Activated T-cell treated with anti-CD3 and anti-CD28 coated beads, Interleukin-2, amount 50 U/mL, for 4 hours (primary cell): ENCODE data around the gene MAN1C1. TPM values are rescaled to one million over a fixed set of nuclear protein-coding genes. Genes with fewer than 3 reads are reported as not detected.

Experiments
- ATAC-seq, 2 donors: fragments of 200-7000 bp; cut with Tn5 transposase; one replicate each; pipeline ENCODE4 v1.10.0; 2021
- DNase-seq: peaks from one replicate; pipeline ENCODE4 v3.0.0-alpha.2; 2020
- H3K27me3 Mint-ChIP-seq: one replicate; pipeline ENCODE4 v1.8.0; 2021; ENCODE audit warnings: low read depth, mixed read lengths
- H3K36me3 Mint-ChIP-seq: one replicate; pipeline ENCODE4 v1.8.0; 2022; ENCODE audit warnings: mixed read lengths; ENCODE audit not compliant: insufficient read depth
- H3K4me1 Mint-ChIP-seq: one replicate; pipeline ENCODE4 v1.8.0; 2021; ENCODE audit warnings: low read depth, mixed read lengths
- H3K4me3 Mint-ChIP-seq: one replicate; pipeline ENCODE4 v1.8.0; 2021; ENCODE audit warnings: mild to moderate bottlenecking, moderate library complexity, mixed read lengths
- H3K9me3 Mint-ChIP-seq: one replicate; pipeline ENCODE4 v1.8.0; 2021; ENCODE audit warnings: mixed read lengths
- total RNA-seq, 3 donors: library from RNA; stranded (reverse); gene quantifications; one replicate each; pipeline ENCODE4 v1.2.1, GENCODE V29; 2021

The MAN1C1 gene
- total RNA-seq, 3 donors from 2014 or later: 2.7 to 5.7 (median 3.1) TPM

DNA sequence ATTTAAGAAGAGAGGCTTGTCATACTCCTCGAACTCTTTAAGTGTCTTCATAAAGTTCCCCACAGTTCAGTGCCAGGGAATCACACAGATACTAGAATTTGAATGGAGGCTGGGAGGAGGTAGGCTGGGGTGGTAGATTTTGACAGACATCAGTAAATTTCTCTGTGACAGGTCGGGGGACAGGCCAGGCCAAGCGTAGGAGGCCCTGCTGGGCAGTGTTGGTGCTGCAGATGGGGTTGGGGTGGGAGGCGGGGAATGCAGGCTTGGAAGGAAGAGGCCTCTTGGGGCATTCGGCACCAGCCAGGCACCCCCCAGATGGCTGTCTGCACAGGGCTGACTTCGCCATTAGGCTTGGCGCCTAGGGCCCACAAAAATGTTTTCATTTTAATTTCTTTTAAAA, 84.0 kb downstream of the MAN1C1 start:
- Mint-ChIP-seq H3K4me3 (no peak overlapping the region), H3K36me3 (no peaks in the 10 kb centered on the region), H3K27me3 (no peaks in the 10 kb centered on the region), H3K9me3 (no peaks in the 10 kb centered on the region), H3K4me1 (peaks cover 50% of the 10 kb centered on the region)
- DNase-seq (no peak), ATAC-seq (no peak)

DNA sequence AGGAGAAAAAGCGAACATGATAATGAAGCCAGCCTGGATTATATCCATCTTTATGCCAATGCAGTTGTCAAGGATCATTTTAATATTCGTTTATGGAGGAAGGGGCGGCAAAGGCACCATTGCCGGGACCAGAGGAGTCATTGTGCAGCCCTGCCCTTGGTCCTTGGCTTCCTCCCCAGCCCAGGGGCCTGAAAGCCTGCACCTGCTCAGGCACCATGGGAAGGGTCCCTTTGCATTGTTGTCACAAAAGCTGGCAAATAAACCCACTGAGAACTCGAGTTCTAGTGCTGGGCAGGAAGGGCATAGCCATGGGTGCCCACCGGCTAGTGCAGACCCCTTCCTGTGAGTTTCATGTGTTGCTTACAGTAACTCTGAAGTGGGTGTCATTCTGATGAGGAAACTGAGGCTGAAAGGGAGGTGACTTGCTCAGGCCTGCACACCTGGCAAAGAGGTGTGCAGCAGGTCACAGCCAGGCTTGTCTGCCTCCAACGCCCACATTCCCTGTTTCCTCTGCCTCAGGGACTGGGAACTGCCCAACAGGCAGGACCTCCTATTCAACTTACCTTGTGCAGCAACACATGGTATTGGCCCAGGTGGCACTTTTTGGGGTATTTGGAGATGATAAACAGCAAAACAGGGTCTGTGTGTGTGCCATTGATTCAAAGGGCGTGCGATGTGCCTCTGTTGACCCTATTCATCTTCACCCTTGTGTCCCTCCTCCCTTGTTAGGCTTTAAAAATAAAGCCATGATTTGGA, 84.6 kb downstream of the MAN1C1 start:
- no peaks in the 10 kb centered on the region for H3K27me3 Mint-ChIP-seq
- no peaks in the 10 kb centered on the region for H3K36me3 Mint-ChIP-seq
- DNase-seq (no peak), ATAC-seq (no peak)
- no peaks in the 10 kb centered on the region for H3K9me3 Mint-ChIP-seq
- no peak overlapping the region for H3K4me3 Mint-ChIP-seq
- H3K4me1 Mint-ChIP-seq: peaks cover 45% of the 10 kb centered on the region

DNA sequence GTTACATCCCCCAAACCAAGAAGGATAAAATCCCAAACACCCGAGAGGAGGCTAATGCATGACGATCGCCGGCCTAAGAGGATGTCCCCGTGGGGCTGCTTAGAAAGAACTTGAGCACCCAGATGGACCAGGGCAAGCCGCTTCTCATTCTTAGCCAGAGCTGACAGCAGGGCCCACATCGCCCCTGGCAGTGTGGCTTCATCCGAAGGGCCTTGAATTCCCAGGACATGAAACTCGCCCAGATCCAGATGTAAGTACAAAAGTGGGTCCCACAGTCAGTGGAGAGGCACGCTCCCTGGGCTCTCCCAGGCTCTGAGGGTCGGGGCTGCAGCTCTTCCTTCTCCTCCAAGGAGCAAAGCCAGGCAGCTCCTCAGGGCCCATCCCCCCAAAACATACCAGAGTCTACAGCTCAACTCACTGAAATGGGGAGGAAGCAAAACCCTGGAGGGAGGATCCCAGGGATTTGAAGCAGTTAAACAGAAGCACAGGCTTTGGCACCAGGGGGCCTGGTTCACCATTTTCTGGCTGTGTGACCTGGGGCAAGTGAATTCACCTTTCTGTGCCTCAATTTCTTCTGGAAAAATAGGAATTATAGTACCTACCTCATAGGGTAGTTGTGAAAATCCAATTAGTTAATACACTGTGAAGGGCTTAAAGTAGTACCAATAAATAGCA, 85.6 kb downstream of the MAN1C1 start:
- Mint-ChIP-seq H3K4me3 (no peak overlapping the region), H3K27me3 (no peaks in the 10 kb centered on the region), H3K4me1 (peaks cover 42% of the 10 kb centered on the region), H3K36me3 (no peaks in the 10 kb centered on the region), H3K9me3 (no peaks in the 10 kb centered on the region)
- DNase-seq (no peak), ATAC-seq (no peak)

DNA sequence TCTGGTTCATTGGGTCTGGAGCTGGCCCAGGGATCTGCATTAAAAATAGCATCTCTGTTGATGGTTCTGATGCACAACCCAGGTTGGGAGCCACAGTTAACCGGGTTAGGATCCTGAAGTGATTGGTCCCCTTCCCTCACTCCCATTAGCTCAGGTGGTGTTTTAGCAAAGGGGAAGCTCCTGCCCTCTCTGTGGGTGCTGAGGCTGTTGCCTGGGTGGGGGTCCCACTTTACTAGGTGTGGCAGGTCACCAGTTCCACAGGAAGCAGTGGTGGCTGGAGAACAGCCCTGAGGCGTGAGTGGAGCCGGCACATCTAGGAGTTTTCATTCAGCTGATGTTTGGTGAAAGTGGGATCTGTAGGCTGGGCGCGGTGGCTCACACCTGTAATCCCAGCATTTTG, 86.5 kb downstream of the MAN1C1 start:
- no peak for ATAC-seq
- H3K4me3 Mint-ChIP-seq: no peak overlapping the region
- peaks cover 41% of the 10 kb centered on the region for H3K4me1 Mint-ChIP-seq
- no peaks in the 10 kb centered on the region for H3K27me3 Mint-ChIP-seq
- no peaks in the 10 kb centered on the region for H3K9me3 Mint-ChIP-seq
- DNase-seq: no peak
- H3K36me3 Mint-ChIP-seq: no peaks in the 10 kb centered on the region

DNA sequence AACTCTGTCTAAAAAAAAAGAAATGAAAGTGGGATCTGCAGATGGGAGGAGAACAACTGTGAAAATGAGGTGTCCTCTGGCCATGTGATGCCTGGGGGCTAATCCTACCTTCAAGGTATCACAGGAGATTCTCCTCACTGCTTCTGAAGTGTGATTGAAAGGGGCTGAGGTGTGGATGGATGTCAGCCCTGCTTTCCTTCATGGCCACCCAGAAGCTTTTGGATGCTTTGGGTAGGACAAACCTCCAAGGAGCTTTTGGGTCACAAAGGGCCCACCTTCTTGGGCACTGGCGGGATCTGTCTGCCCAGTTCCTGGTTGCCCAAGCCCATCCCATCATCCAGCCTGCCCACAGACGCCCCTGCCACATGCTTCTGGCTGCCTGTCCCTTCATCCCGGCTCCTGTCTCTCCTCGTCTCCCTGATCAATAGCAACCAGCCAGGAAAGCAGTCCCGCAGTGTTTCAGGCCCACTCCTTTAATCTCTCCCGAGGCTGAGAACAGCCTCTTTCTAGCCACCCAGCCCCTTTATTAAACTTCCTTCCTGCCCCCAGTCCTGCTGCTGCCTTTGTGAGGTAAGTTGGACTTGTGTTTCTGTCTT, 87.2 kb downstream of the MAN1C1 start:
- DNase-seq: no peak
- no peaks in the 10 kb centered on the region for H3K9me3 Mint-ChIP-seq
- H3K4me1 Mint-ChIP-seq: peaks cover 39% of the 10 kb centered on the region
- no peaks in the 10 kb centered on the region for H3K36me3 Mint-ChIP-seq
- H3K27me3 Mint-ChIP-seq: no peaks in the 10 kb centered on the region
- ATAC-seq: no peak
- H3K4me3 Mint-ChIP-seq: no peak overlapping the region

DNA sequence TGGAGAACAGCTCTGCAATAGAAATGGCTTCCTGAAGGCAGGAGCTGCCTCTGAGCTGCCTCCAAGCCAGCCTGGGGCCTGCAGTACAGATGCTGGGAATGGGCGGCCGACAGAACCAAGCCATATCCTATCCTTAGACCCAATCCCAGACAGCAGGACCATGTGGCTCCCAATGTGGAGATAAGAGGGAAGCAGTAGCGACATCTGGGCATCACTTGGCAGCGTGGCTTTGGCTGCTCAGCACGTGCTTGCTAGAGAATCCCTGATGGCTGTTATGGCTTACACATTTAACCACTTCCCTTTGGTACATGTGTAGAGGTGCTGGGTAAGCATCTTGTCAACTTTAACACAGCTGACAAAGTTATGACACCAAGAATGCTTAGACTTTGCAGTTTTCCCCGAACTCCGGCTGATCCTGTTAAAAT, 87.7 kb downstream of the MAN1C1 start:
- H3K27me3 Mint-ChIP-seq: no peaks in the 10 kb centered on the region
- H3K36me3 Mint-ChIP-seq: no peaks in the 10 kb centered on the region
- H3K4me1 Mint-ChIP-seq: peaks cover 43% of the 10 kb centered on the region
- no peaks in the 10 kb centered on the region for H3K9me3 Mint-ChIP-seq
- H3K4me3 Mint-ChIP-seq: no peak overlapping the region
- ATAC-seq: peak; percentile 67 to 81
- DNase-seq: no peak

DNA sequence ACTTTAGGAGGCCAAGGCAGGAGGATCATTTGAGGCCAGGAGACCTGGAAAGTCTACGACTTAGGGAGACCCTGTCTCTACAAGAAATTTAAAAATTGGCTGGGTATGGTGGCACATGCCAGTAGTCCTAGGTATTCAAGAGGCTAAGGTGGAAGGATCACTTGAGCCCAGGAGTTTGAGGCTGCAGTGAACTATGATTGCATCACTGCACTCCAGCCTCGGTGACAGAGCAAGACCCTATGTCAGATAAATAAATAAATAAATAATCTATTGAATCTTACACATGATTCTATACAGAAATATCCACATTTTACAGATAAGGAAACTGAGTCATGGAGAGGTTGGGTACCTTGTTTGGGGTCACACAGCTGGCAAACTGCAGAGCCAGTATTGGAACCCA, 89.1 kb downstream of the MAN1C1 start:
- Mint-ChIP-seq H3K4me1 (peaks cover 50% of the 10 kb centered on the region), H3K9me3 (no peaks in the 10 kb centered on the region), H3K4me3 (no peak overlapping the region), H3K36me3 (no peaks in the 10 kb centered on the region), H3K27me3 (no peaks in the 10 kb centered on the region)
- DNase-seq: no peak
- no peak for ATAC-seq

DNA sequence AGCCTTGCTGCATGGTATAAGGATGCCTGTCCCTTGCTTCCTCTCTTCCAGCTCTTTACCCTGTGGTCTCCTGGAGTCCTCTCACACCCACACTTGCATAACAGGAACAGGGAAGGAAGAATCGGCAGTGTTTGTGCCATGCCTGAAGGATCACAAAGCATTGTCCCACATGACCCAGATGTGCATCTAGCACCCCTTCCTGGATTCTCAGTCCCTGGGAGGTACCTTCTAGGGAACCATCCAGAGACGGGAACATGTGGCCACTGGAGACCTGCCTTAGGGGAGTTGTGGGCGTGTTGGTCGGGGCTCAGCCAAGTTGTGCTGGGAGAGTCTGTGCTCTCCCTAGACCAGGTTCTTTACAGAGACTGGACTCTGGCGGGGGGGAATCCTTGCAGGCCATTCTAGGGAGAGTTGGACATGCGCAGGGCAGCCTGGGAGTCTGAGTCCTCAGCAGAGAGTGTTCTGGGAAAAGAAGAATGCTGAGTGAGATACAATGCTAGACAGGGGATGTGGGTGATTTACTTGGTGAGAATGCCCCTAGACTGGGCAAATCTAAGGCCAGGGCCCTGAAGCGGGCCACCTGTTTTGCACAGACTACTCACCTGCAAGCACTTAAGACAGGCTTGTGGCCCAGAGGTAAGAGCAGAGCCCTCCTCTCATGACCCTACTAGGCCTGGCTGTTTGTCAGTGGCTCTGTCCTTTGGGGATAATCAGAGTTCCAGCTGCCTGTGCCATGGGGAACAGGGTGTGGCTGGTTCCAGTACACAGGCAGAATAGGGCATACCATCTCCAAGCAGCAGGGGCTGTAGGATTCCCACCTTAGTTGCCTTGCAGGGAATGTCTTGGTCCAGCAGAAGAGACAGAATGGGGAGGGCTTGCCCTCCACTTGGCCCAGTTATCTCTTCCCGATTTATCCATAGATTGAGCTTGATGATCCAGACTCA, 89.8 kb downstream of the MAN1C1 start:
- ATAC-seq: no peak
- Mint-ChIP-seq H3K4me1 (peaks cover 57% of the 10 kb centered on the region), H3K4me3 (no peak overlapping the region), H3K9me3 (no peaks in the 10 kb centered on the region), H3K36me3 (no peaks in the 10 kb centered on the region), H3K27me3 (no peaks in the 10 kb centered on the region)
- no peak for DNase-seq

DNA sequence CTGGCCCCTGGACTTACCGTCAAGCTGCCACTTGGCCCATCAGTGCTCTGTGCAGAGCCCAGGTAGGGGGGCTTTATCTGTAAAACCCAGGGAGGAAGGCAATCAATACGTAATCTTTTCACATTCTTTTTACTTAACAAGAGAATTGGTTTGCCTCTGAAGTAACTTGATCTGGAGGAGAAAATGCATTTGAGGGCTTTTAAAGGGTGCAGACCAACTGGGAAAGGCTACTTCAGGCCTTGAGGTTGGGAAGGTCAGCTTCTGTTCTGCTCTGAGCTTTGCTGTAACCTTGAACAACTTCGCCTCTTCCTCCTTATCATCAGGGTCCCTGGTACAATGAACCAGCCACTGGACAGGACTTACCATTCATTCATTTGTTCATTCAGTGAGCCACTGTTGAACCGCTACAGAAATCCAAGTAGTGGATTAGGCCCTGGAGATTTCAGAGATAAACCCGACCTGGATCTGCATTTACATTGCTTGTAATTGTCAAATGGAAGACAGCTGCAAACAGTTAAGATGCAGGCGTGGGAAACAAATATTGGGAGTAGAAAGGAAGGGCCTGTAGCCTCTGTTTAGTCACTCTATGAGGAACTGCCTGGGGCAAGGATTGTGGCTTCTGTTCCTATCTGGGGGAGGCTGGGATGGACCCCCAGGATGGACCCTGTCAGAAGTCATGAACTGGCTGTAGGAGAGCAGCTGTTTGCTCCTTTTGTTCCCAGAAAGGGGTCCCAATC, 90.9 kb downstream of the MAN1C1 start:
- no peak for DNase-seq
- Mint-ChIP-seq H3K4me3 (no peak overlapping the region), H3K9me3 (no peaks in the 10 kb centered on the region), H3K36me3 (no peaks in the 10 kb centered on the region), H3K4me1 (peaks cover 67% of the 10 kb centered on the region), H3K27me3 (no peaks in the 10 kb centered on the region)
- no peak for ATAC-seq

DNA sequence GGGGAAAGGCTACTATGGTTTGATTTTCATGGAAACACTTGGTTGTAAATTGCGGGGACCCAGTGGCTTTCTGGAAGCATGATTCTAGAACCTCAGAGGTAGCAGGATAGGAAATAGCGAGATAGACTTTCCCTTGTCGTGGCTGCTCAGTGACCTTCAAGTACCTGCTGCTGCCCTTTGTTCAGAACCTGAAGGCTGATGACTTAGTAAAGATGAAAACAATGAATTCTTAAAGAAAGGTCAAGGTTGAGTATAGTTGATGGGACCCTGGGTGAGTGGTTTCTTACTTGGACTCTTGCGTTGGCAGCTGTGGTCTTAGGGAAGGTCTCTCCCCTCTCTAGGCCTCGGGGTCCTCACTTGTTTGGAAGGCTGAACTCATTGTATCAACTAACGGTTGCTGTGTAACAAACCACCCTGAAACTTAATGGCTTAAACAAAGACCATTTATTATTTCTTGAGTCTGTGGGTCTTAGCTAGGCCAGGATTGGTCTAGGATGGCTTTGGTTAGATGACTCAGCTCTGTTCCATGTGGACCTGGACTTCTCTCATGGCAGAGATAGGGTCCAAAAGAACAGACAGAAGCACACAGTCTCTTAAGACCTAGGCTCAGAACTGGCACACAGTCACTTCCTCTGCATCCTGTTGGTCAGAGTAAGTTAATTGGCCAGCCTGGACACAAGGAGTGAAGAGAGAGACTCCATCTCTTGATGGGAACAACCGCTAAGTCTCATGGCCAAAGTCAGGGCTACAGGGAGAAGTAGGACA, 94.2 kb downstream of the MAN1C1 start:
- Mint-ChIP-seq H3K27me3 (no peaks in the 10 kb centered on the region), H3K4me1 (peaks cover 59% of the 10 kb centered on the region), H3K36me3 (no peaks in the 10 kb centered on the region), H3K9me3 (no peaks in the 10 kb centered on the region), H3K4me3 (no peak overlapping the region)
- DNase-seq (no peak), ATAC-seq (no peak)

DNA sequence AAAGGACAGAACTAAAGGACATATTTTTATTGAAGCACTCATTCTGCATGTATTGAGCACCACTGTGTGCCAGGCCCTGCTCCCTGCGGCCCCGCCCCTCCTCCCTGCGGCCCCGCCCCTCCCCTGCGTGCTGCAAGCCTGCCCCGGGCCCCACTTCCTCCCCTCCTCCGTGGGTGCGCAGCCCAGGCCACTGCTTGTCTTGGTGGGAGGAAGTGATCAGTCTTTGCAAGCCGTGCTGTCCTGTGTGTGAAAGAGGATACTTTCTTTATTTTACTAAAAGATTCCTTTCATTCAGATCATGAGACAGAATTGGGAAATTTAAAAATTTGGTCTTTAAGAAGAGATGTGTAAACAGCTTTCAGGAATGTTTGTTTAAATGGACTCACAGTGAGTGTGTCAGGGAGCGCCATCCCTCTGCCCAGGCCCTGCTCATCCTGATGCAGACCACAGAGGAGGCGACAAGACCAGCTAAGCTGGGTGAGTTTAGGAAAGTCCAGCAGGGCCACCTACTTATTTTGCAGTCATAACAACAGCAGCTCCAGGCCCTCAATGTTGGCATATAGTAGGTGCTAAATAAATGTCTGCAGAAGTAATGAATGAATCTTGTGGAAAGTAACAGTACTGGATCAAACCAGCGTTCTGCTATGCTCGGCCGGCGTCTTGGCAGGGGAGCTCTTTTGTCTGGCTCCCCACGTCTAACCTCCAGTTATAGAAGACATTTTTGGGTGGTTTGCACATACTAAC, 95.1 kb downstream of the MAN1C1 start:
- Mint-ChIP-seq H3K36me3 (no peaks in the 10 kb centered on the region), H3K9me3 (no peaks in the 10 kb centered on the region), H3K27me3 (no peaks in the 10 kb centered on the region), H3K4me3 (peak overlapping the region; percentile 24), H3K4me1 (peaks cover 59% of the 10 kb centered on the region)
- ATAC-seq: peak; percentile 85 to 90
- peak; percentile 45 for DNase-seq

DNA sequence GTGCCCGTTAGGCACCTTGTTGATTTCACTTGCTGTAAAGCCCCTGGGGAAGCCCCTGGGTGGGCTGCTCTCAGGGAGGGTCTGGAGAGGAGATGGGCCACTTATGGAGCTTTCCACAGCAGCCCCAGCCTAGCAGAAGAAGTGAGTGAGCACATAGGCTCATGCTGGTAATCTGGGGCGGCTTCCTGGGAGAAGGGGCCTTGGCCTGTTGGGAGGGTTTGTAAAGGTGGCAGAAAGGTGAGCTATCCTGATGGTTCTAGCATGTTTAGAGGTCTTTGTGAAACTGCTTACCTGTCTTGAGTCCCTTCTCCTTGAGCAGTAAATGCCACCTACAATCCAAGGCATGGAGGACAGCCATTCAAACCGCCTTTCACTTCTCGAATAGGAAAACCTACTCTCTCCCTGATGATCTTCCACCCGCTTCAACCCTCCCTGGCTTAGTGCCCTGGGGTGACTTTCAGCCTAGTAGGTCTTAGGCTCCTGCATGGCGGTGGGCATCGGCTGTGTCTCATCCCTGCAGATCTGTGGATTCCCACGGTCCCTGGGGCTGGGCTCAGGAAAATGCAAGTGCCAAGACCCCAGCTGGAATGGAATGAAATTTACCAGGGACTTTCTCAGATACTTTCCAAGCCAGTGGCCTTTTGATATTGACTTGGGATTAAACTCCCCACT, 95.8 kb downstream of the MAN1C1 start:
- no peaks in the 10 kb centered on the region for H3K36me3 Mint-ChIP-seq
- no peak for DNase-seq
- H3K4me3 Mint-ChIP-seq: no peak overlapping the region
- H3K9me3 Mint-ChIP-seq: no peaks in the 10 kb centered on the region
- no peak for ATAC-seq
- no peaks in the 10 kb centered on the region for H3K27me3 Mint-ChIP-seq
- peaks cover 55% of the 10 kb centered on the region for H3K4me1 Mint-ChIP-seq
